ENCODE results near the gene AGGF1. TPM values are rescaled to one million over a fixed set of nuclear protein-coding genes. Genes with fewer than 3 reads are reported as not detected.
"Not testable (repeated sequence)": the region's sequence is repeated elsewhere in the genome, so short reads cannot be mapped to it uniquely, and the experiment has no call there.

AGGF1 gene
- total RNA-seq, 6 experiments from 2014 or later = 19.7 to 23.0 (median 20.5) TPM

DNA sequence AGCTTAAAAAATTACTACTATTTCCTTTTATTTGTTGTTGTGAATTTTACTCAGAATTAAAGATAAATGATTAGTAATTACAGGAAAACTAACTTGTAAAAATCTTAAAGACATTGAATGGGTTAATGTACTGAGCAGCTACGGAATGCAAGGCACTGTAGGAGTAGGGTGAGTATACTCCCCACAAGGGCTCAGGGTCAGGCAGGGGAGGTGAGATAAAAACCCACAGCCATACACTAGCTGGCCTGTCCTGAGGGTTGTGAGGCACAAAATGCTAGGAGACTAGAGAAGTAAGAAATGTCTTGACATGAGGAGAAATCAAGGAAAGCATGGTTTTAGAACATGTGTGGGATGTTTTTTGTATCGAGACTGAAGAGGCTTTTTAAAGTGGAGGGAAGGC is 43.5 kb downstream of the AGGF1 start:
- no peak for TF ChIP-seq CTCF (IDR thresholded peaks at IDR 0.05)
- peak; percentile 55 for DNase-seq
- Mint-ChIP-seq H3K36me3 (ENCODE audit: low read depth) (peaks cover 14% of the 10 kb centered on the region), H3K27ac (no peak overlapping the region), H3K9me3 (no peaks in the 10 kb centered on the region), H3K4me1 (ENCODE audit: low read depth) (peaks cover 16% of the 10 kb centered on the region), H3K4me3 (no peak overlapping the region), H3K27me3 (ENCODE audit: insufficient read depth) (peaks cover 3% of the 10 kb centered on the region)

DNA sequence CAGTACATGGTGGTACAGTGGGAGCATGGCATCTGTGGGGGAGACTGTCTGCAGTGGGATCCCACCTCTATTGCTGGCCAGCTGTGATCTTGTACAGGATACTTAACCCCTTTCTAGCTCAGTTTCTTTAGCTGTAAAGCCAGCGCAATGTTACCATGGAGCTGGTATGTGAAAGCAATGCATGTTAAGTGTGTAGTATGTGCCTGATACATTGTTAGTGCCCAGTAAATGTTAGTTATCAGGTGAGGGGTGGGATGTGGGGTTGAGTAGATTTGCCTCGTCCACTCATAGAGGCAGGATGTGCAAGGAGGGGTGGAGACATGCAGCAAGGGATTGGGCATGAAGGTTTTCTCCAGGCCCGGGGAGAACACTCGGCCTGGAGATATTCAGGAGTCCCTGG is 44.5 kb downstream of the AGGF1 start:
- Mint-ChIP-seq H3K36me3 (ENCODE audit: low read depth) (peaks cover 9% of the 10 kb centered on the region), H3K27me3 (ENCODE audit: insufficient read depth) (peaks cover 3% of the 10 kb centered on the region), H3K9me3 (no peaks in the 10 kb centered on the region), H3K4me3 (no peak overlapping the region), H3K4me1 (ENCODE audit: low read depth) (peaks cover 16% of the 10 kb centered on the region), H3K27ac (no peak overlapping the region)
- no peak for TF ChIP-seq CTCF (IDR thresholded peaks at IDR 0.05)
- no peak for DNase-seq

GRCh38 chr5:77076961-77077828 is 47.0 kb downstream of the AGGF1 start:
- Mint-ChIP-seq H3K27me3 (ENCODE audit: insufficient read depth) (peaks cover 3% of the 10 kb centered on the region), H3K4me3 (no peak overlapping the region), H3K4me1 (ENCODE audit: low read depth) (peaks cover 16% of the 10 kb centered on the region), H3K27ac (no peak overlapping the region), H3K9me3 (no peaks in the 10 kb centered on the region), H3K36me3 (ENCODE audit: low read depth) (peaks cover 4% of the 10 kb centered on the region; the same call in 1 of the 2 replicates)
- DNase-seq = no peak
- TF ChIP-seq CTCF (IDR thresholded peaks at IDR 0.05) = peak; percentile 75

DNA sequence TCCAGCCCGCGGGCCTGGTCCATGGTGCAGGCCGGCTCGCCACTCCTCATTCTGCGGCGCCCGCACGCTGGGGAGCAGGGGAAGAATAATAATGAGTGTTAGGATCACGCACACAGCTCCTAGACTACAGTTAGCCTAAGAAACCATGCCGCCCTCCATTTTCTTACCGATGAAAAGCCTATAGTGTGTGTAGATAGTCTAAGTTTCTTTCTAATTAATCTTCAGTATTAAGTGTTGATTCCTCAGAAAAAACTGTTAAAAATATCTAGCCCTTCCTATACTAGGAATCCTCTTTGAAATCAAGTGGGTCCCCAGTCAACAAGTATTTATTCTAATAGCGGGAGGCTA is 47.6 kb downstream of the AGGF1 start:
- Mint-ChIP-seq H3K9me3 (no peaks in the 10 kb centered on the region), H3K27ac (no peak overlapping the region), H3K36me3 (ENCODE audit: low read depth) (peaks cover 4% of the 10 kb centered on the region; the same call in 1 of the 2 replicates), H3K4me3 (no peak overlapping the region; the same call in 1 of the 2 replicates), H3K27me3 (ENCODE audit: insufficient read depth) (peaks cover 3% of the 10 kb centered on the region), H3K4me1 (ENCODE audit: low read depth) (peaks cover 16% of the 10 kb centered on the region)
- peak; percentile 58; the same call in 1 of the 2 replicates for TF ChIP-seq CTCF (IDR thresholded peaks at IDR 0.05)
- no peak for DNase-seq

- DNase-seq; H3K4me3 Mint-ChIP-seq; H3K4me1 Mint-ChIP-seq (ENCODE audit: low read depth); H3K27me3 Mint-ChIP-seq (ENCODE audit: insufficient read depth); H3K9me3 Mint-ChIP-seq; H3K36me3 Mint-ChIP-seq (ENCODE audit: low read depth); H3K27ac Mint-ChIP-seq: not testable (repeated sequence)
Observed at GRCh38 chr5:77080479-77080878, 50.3 kb downstream of the AGGF1 start.

GRCh38 chr5:77080905-77081304 is 50.7 kb downstream of the AGGF1 start:
- Mint-ChIP-seq H3K36me3 (ENCODE audit: low read depth) (peaks cover 4% of the 10 kb centered on the region; the same call in 1 of the 2 replicates), H3K27me3 (ENCODE audit: insufficient read depth) (peaks cover 3% of the 10 kb centered on the region), H3K27ac (no peak overlapping the region), H3K4me1 (ENCODE audit: low read depth) (no peaks in the 10 kb centered on the region), H3K9me3 (no peaks in the 10 kb centered on the region), H3K4me3 (no peak overlapping the region)
- no peak for DNase-seq
- TF ChIP-seq CTCF (IDR thresholded peaks at IDR 0.05) = no peak
